ENCODE results near the gene ELL2. TPM values are rescaled to one million over a fixed set of nuclear protein-coding genes. Genes with fewer than 3 reads are reported as not detected.

Gene ELL2
- total RNA-seq, 1 donor from 2014 or later, result 118 TPM

GRCh38 chr5:95934207-95934804 lies 27.3 kb downstream of the ELL2 start:
- H2AFZ ChIP-seq (ENCODE audit: low read depth, low read length), result no peak overlapping the region
- peak overlapping the region; percentile 5 for H3K27ac Mint-ChIP-seq (ENCODE audit: unreplicated experiment)
- H3K9me3 Mint-ChIP-seq (ENCODE audit: unreplicated experiment), result no peaks in the 10 kb centered on the region
- peaks cover 92% of the 10 kb centered on the region for H3K79me2 ChIP-seq (ENCODE audit: insufficient read depth, low read length)
- H3K27me3 Mint-ChIP-seq (ENCODE audit: low read depth, unreplicated experiment), result no peaks in the 10 kb centered on the region
- peaks cover 3% of the 10 kb centered on the region for H3K4me1 ChIP-seq (ENCODE audit: insufficient read depth, low read length)
- peaks cover 35% of the 10 kb centered on the region for H3K4me1 Mint-ChIP-seq (ENCODE audit: low read depth, unreplicated experiment)
- no peak overlapping the region for H3K4me3 ChIP-seq (ENCODE audit: insufficient read depth, low read depth, low read length)
- H4K20me1 ChIP-seq (ENCODE audit: insufficient read depth, low read length), result peaks cover 39% of the 10 kb centered on the region
- H3K9ac ChIP-seq (ENCODE audit: low read length), result no peak overlapping the region
- H3K27me3 ChIP-seq (ENCODE audit: insufficient read depth, low read length), result no peaks in the 10 kb centered on the region
- no peak overlapping the region for H3K4me3 Mint-ChIP-seq (ENCODE audit: unreplicated experiment)
- no peak overlapping the region for H3K27ac ChIP-seq (ENCODE audit: low read depth, low read length)
- H3K36me3 Mint-ChIP-seq (ENCODE audit: low read depth, unreplicated experiment), result peaks cover 5% of the 10 kb centered on the region
- FAIRE-seq (no peak), DNase-seq (ENCODE audit: low read depth) (no peak)
- TF ChIP-seq CTCF (IDR thresholded peaks at IDR 0.05; ENCODE audit: insufficient read depth, low read depth, low read length) (no peak), EZH2 (IDR thresholded peaks at IDR 0.05; ENCODE audit: insufficient read depth, low read length) (no peak)
- no peak overlapping the region for H3K4me2 ChIP-seq (ENCODE audit: low read length)
- H3K9me3 ChIP-seq (ENCODE audit: insufficient read depth, low read depth, low read length), result no peaks in the 10 kb centered on the region
- H3K36me3 ChIP-seq (ENCODE audit: insufficient read depth, low read length), result peaks cover 8% of the 10 kb centered on the region

DNA sequence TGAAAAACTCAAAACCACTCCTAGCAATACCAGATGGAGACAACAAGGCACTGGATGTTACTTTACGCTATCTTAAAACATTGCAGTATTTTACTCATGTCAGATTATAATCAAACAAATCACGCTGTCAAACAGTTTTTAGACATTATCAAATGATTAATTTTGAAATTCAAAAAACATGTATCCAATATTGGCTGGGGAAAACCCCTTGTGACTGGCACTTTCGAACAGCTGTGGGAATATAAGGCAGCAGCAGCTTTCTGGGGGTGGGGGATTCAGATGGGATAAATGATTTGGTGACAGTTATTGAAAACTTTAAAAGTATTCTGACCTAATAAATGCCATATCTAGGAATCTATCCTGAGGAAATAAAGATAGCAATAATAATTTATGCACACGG lies 28.7 kb downstream of the ELL2 start:
- H3K9me3 Mint-ChIP-seq (ENCODE audit: unreplicated experiment), result no peaks in the 10 kb centered on the region
- H3K9ac ChIP-seq (ENCODE audit: low read length), result no peak overlapping the region
- no peaks in the 10 kb centered on the region for H3K27me3 Mint-ChIP-seq (ENCODE audit: low read depth, unreplicated experiment)
- no peak for FAIRE-seq
- H3K79me2 ChIP-seq (ENCODE audit: insufficient read depth, low read length), result peaks cover 89% of the 10 kb centered on the region
- TF ChIP-seq EZH2 (IDR thresholded peaks at IDR 0.05; ENCODE audit: insufficient read depth, low read length) (no peak), CTCF (IDR thresholded peaks at IDR 0.05; ENCODE audit: insufficient read depth, low read depth, low read length) (no peak)
- H3K4me1 Mint-ChIP-seq (ENCODE audit: low read depth, unreplicated experiment), result peaks cover 32% of the 10 kb centered on the region
- peaks cover 3% of the 10 kb centered on the region for H3K36me3 Mint-ChIP-seq (ENCODE audit: low read depth, unreplicated experiment)
- H3K27me3 ChIP-seq (ENCODE audit: insufficient read depth, low read length), result no peaks in the 10 kb centered on the region
- no peak overlapping the region for H3K4me3 ChIP-seq (ENCODE audit: insufficient read depth, low read depth, low read length)
- H3K4me3 Mint-ChIP-seq (ENCODE audit: unreplicated experiment), result no peak overlapping the region
- H3K36me3 ChIP-seq (ENCODE audit: insufficient read depth, low read length), result peaks cover 8% of the 10 kb centered on the region
- H3K9me3 ChIP-seq (ENCODE audit: insufficient read depth, low read depth, low read length), result no peaks in the 10 kb centered on the region
- H4K20me1 ChIP-seq (ENCODE audit: insufficient read depth, low read length), result peaks cover 40% of the 10 kb centered on the region
- H3K4me1 ChIP-seq (ENCODE audit: insufficient read depth, low read length), result peaks cover 3% of the 10 kb centered on the region
- no peak overlapping the region for H3K27ac Mint-ChIP-seq (ENCODE audit: unreplicated experiment)
- H3K4me2 ChIP-seq (ENCODE audit: low read length), result no peak overlapping the region
- DNase-seq (ENCODE audit: low read depth), result no peak
- no peak overlapping the region for H2AFZ ChIP-seq (ENCODE audit: low read depth, low read length)
- H3K27ac ChIP-seq (ENCODE audit: low read depth, low read length), result no peak overlapping the region

DNA sequence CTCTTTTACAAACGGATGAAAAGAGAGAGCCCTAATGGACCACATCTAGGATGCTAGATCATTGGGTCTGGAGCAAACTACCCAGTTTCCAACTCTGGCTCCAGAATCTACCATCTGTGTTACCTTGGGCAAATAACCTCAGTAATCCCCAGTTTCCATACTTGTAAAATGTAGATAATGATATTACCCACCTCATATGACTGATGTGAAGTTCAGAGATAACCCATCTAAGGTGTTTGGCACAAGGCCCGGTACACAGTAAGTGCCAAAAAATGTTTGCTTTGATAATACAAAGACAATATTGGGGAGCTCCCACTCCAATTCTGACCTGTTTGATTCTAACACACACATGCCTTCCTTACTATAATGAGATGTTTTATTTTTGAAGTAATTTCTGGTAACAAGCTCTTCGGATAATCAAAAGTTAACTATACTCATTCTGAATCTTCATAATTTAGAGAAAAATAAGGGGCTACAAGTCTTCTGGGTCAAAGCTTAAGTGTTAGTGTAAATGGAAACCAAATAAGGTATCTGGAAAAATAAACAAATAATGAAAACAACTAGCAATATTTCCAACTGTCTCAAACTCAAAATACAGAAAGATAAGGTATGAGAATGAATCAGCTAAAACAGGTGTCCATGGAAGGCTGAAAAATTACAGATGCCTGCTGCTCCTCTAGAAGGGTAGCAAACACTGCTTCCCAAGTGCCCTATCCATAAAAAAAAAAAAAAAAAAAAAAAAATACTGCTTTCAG lies 30.4 kb downstream of the ELL2 start:
- Mint-ChIP-seq H3K9me3 (ENCODE audit: unreplicated experiment) (no peaks in the 10 kb centered on the region), H3K27me3 (ENCODE audit: low read depth, unreplicated experiment) (no peaks in the 10 kb centered on the region), H3K4me3 (ENCODE audit: unreplicated experiment) (no peak overlapping the region), H3K36me3 (ENCODE audit: low read depth, unreplicated experiment) (peaks cover 3% of the 10 kb centered on the region), H3K4me1 (ENCODE audit: low read depth, unreplicated experiment) (peaks cover 31% of the 10 kb centered on the region), H3K27ac (ENCODE audit: unreplicated experiment) (no peak overlapping the region)
- Histone ChIP-seq H3K27ac (ENCODE audit: low read depth, low read length) (no peak overlapping the region), H4K20me1 (ENCODE audit: insufficient read depth, low read length) (peaks cover 31% of the 10 kb centered on the region), H3K9ac (ENCODE audit: low read length) (no peak overlapping the region), H3K4me2 (ENCODE audit: low read length) (no peak overlapping the region), H3K4me1 (ENCODE audit: insufficient read depth, low read length) (peaks cover 3% of the 10 kb centered on the region), H2AFZ (ENCODE audit: low read depth, low read length) (no peak overlapping the region), H3K27me3 (ENCODE audit: insufficient read depth, low read length) (no peaks in the 10 kb centered on the region), H3K79me2 (ENCODE audit: insufficient read depth, low read length) (peaks cover 82% of the 10 kb centered on the region), H3K9me3 (ENCODE audit: insufficient read depth, low read depth, low read length) (no peaks in the 10 kb centered on the region), H3K4me3 (ENCODE audit: insufficient read depth, low read depth, low read length) (no peak overlapping the region), H3K36me3 (ENCODE audit: insufficient read depth, low read length) (peaks cover 8% of the 10 kb centered on the region)
- DNase-seq (ENCODE audit: low read depth) (no peak), FAIRE-seq (no peak)
- TF ChIP-seq EZH2 (IDR thresholded peaks at IDR 0.05; ENCODE audit: insufficient read depth, low read length) (no peak), CTCF (IDR thresholded peaks at IDR 0.05; ENCODE audit: insufficient read depth, low read depth, low read length) (no peak)

All from astrocyte (in vitro differentiated cells and primary cell).